SH-SY5Y (cell line): ENCODE results near the gene ATP2B2.

Experiments used
- GATA2 ChIP-seq: IDR thresholded peaks from 2 replicates; pipeline ENCODE4 v1.6.1; 2011; ENCODE audit warnings: mild to moderate bottlenecking, low read depth, low read length
- GATA3 ChIP-seq: IDR thresholded peaks from 2 replicates; pipeline ENCODE4 v1.6.1; 2011; ENCODE audit warnings: low read depth, mild to moderate bottlenecking, low read length, moderate library complexity

GRCh38 chr3:10365791-10366190, 139.6 kb downstream of the ATP2B2 start:
- no peak for TF ChIP-seq GATA2
- TF ChIP-seq GATA3: no peak
